IPS DF 4.7 (cell line): ENCODE measurements around the gene RIMS3.

Experiments used
- DNase-seq: peaks from one replicate; pipeline ENCODE4 v3.0.0-alpha.2; 2013; ENCODE audit warnings: low spot score; ENCODE audit errors: extremely low read depth

RIMS3 gene

DNA sequence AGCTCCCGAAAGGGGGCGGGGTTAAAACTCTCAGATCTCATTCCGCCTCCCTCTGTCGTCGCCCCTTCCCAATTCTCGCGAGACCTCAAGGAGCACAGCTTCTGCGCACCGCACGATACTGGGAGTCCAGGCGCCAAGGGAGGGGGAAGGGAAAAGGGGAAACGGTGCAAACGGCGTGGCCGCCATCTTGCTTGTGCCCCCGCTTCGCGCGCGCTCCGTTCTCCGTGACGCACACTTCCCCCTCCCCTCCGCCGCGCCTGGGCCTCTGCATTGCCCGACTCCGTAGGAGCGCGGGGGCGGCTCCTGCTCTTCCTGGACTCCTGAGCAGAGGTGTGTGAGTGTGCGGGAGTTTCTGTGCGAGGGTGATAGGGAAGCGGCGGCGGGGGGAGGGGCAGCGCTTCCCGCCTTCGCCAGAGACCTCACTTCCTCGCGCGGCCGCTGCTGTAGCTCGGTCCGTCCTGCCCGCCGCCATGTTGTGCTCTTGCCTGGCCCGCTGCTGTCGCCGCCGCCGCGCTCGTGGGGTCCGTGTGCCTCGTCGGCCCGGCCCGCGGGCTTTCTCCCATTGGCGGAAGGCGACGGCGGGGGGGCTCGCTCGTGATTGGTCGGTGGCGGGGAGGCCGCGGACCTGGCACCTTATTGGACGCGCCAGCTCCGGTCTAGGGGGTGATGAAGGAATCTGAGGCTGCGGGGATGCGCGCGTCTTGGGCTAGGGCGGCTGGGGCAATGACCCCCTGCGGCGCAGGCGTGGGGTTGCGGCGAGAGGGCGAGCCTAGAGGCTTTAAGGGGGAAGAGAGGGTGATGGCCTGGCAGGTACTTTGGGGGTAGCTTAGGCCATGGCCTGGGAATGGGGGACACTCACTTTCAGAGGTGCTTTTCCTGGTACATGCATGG is 26.3 kb upstream of the RIMS3 start, which contains the start of gene NFYC:
TSS of gene NFYC (plus strand) at position 167 of the 891 bp plus-strand sequence. CDS start 47,140 bp downstream, outside the sequence.
- peak; percentile 95 for DNase-seq

DNA sequence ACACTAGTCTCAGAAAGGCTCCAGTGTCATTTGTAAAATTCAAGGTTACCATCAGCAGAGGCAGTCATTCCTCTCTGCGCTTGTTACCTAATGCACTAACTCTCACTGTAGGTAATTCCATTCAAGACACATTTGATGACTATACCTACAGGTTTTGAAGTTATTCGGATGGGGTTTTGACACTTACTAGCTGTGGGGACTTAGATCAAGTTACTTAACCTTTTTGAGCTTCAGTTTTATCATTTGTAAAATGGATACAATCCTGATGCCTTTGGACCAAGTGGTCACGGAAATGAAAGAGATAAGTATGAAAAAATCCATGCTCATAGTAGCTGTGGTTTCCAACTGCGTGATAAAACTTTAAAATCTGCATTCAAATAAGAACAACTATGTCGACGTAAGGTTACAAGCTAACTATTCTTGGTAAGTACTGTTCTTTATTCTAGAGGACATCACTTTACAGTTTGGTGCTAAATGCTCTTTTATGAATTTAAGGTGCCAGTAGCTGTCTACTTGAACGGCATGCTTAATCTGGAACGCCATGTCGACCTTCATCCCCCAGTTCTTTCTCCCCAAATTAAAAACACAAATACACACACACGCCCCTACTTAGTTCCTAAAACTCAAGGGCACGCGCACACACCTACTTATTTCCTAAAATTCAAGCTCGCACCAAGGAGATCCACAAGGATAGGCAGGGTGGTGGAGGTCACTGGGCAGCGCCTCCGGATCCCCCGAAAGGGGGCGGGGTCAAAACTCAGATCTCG is 25.5 kb upstream of the RIMS3 start:
- no peak for DNase-seq

DNA sequence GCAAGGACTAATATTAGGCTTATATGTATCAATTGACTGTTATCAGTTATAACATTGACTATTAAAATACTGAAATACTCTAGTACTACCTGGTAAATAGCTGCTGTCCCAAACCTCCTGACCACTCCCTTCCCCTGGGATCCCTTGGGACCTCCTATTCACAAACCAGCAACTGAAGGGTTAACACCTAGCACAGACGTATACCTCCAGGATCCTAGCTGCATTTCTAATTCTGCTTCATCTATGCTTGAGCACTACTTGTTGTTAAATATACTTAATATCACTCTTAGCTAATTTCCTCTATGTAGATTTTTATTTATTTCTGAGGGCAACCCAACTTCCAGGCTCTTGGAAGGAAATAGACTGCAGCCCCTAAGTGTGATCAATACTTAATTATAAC is 24.3 kb upstream of the RIMS3 start:
- DNase-seq, result no peak

- DNase-seq, result no peak
These were observed 22.2 kb upstream of the RIMS3 start for GRCh38 chr1:40687661-40688060.

DNA sequence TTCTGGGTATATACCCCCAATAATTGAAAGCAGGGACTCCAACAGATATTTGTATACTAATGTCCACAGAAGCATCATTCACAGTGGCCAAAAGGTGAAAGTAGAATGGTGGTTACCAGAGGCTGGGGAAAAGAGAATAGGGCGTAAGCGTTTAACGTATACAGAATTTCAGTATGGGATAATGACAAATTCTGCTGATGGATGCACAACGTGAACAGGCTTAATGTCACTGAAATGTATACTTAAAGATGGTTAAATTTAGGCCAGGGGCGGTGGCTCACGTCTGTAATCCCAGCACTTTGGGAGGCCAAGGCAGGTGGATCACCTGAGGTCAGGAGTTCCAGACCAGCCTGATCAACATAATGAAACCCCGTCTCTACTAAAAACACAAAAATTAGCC is 21.6 kb upstream of the RIMS3 start:
- DNase-seq, result no peak

DNA sequence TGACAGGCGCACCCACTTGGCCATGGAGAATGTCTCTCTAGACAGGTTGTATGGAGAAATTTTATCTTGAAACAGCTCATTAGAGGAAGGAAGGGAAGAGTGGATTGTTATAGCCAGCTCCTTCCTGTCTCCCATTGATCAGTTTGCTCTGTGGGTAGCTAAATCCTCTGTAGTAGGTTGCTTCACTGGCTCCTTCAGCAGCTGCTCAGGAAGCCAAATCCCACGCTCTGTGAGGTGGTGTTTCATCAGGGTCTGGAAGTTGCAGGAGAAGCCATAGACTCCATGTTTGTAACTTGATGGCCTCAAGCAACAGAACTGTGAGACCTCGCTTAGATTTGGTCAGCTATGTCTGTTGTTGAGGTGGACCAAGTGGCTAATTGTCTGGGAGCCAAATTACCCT is 19.2 kb upstream of the RIMS3 start:
- no peak for DNase-seq

- no peak for DNase-seq
These were observed 13.9 kb upstream of the RIMS3 start for GRCh38 chr1:40679165-40679953.

- DNase-seq, result no peak
These were observed 11.0 kb upstream of the RIMS3 start for GRCh38 chr1:40676501-40676900.

DNA sequence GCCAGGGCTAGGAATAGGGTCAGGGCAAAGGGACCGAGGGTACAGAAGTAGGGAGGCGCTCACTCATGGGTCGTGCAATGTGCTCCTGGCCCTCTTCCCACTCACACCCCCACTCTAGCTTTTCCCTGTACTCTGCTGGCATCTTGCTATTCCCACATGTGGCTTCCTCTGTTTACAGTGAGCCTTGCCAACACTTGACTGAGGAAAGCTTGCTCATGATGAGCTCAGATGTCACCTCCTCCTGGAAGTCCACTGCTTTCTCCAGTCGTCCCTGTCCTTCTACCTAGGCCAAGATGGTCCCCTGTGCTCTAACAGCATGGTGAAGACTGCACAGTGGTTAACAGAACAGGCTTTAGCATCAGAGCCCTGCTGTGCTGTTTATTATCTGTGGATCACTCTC is 8.0 kb upstream of the RIMS3 start:
- DNase-seq, result no peak

DNA sequence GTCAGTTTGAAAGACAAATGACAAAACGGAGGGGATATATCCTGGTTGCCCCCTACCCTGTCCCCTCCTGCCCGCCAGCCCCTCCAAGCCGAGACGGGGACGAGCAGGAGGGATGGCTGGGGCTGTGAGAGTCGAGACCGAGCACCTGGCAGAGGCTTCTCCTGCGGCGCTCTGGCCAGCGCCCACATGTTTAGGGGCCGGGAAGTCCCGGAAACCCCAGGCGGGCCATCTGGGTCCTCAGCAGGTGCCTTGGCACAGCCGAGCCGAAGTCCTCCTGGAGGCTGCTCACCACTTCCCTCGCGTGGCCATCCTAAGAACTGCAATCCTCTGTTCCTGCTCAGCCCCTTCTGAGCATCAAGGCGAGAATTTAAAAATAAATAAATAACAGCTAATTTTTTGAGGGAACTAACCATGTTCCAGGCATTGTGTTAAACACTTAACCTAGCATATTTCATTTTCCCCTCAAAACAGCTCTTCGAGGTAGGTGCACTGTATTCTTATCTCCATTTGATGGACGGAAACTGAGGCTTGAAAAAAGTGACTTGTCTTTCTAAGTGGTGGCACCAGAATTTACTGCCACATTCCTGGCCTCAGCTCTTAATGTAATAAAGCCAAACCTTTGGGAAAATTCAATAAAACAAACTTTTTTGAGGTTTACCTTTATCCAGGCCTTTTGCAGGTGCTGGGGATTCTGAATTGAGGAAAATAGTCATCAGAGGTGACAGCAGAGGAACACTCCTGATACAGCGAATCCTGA is 3.5 kb upstream of the RIMS3 start:
- DNase-seq, result no peak

DNA sequence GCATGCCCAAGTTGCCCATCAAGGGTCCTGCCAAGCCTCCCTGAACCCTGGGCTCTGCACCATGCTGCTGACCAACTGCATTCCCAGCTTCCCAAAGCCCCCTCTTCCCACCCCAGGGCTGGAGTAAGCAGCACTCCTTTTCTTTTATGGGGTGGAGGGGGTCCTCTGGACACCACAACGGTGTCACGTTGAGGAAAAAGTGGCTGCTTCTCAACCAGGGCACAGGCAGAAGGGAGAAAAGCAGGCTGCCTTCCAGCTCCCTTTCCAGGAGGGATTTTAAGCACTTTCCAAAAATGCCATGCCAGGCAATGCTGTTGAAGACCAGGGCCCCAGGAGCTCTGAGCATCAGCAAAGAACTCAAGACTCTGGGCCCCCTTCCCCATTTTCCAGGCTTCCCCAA is 691 bp downstream of the RIMS3 start:
- no peak for DNase-seq

- no peak for DNase-seq
These were observed 1.3 kb downstream of the RIMS3 start for GRCh38 chr1:40664167-40664537.

DNA sequence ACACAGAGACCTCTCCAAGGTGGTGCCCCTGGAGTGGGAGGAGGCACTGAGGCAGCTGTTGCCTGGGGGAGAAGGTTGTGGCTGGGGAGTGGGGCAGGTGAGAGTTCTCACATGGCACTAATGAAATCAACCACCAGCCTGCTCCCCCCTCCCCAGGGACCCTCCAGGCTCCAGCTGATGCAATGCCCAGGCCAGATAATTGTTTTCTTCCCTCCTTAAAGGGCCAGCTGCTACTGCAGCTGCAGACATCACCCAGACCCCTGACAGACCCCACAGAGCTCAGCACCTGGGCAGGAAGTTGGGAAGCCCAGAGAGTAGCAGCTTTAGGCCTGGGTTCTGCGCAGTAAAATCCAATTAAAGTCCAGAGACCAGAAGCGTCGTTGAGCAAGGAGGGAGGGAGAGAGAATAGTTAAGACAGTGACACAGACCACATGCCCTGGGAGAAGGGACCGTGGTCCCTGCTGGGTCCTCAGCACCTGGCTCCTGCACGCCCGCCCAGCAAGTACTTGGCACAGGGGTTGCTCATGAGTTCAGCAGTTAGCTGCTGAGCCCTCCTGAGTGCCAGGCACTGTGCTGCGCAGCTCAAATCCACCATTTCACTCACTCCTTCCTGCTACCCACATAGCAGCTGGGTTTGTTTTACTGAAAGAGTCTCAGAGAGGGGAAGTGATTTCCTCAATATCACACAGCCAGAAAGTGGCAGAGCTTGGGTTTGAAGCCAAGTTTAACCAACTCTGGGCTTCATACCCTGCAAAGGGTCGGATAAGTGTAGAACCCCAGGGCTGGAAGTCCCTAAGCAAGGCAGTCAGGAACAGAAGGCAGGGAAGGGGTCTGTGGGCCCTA is 1.9 kb downstream of the RIMS3 start:
- DNase-seq, result no peak

GRCh38 chr1:40662864-40663263 is 2.6 kb downstream of the RIMS3 start:
- DNase-seq, result no peak

- DNase-seq, result no peak
These were observed 3.3 kb downstream of the RIMS3 start for GRCh38 chr1:40662151-40662550.

- DNase-seq, result no peak
These were observed 3.8 kb downstream of the RIMS3 start for GRCh38 chr1:40661678-40662077.

DNA sequence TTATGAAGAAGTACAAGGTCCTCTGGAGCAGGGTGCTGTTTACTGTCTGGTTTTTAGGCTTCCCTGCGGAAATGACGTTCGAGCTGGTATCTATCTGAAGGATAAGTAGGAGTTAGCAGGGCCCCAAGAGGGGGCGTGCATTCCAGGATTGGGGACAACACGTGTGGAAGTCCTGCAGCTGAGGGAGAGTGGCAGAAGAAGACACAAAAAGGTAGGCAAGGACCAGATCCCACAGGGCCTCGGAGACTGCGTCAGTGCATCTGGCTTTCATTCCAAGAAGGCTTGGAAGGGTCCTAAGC is 5.9 kb downstream of the RIMS3 start:
- no peak for DNase-seq

DNA sequence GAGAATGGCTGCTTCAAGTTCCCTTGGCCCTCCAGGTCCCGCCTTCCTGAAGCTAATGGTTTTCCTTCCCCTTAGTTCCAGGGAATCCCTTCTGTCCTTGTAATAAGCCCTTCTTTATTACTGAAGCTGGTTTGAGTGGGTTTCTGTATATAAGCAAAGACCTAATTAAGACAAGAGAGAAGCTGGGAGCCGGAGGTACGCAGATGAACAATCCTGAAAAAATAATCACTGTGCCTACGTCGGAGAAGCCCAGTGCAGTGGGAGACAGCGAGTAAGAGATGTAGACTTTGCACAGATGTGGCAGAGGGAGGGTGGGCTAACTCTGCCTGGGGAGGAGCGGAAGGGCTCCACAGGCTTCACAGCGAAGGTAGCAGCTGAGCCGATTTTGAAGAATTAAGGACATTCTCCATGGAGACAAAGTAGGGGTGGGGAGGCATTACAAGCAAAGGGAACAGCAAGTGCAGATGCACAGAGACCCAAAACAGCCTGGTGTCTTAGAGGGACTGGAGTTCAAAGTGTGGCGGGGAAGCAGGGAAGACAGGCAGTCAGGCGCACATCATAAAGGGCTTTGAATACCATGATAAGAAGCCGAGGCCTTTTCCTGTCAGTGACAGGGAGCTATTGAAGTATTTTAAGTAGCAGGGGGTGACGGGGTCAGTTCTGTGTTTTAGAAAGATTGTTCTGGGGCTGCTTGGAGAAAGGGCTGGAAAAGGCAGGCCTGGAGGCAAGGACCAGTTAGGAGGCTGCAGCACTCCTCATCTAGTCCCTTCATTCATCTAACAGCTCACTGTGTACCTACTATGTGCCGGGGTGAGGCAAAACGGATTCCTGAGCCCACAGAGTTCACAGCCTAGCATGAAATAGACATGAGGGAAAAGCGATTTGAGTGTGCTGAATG is 6.5 kb downstream of the RIMS3 start:
- DNase-seq, result no peak

- DNase-seq, result no peak
These were observed 8.4 kb downstream of the RIMS3 start for GRCh38 chr1:40657046-40657445.
